SIG-M5 treated with dmso at 0.1 percent for 504 hours (cell line): Measurements from ENCODE around the gene DNAH17.

Experiments
- DNase-seq: peaks from one replicate; lab custom pipeline; 2025; ENCODE audit not compliant: unreplicated experiment; lab: John Stamatoyannopoulos, UW

DNAH17 gene

DNA sequence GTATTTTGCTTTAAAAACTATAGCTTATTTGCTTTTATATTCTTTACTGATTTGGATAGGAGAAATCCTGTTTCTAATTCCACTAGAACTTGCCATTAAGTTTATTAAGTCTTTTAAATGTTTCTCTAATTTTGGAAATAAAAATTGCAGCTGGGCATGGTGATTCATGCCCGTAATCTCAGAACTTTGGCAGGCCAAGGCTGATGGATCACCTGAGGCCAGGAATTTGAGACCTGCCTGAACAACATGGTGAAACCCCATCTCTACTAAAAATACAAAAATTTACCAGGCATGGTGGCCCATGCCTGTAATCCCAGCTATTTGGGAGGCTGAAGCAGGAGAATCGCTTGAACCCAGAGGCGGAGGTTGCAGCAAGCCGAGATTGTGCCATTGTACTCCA is 30.7 kb downstream of the DNAH17 start:
- DNase-seq = no peak

DNA sequence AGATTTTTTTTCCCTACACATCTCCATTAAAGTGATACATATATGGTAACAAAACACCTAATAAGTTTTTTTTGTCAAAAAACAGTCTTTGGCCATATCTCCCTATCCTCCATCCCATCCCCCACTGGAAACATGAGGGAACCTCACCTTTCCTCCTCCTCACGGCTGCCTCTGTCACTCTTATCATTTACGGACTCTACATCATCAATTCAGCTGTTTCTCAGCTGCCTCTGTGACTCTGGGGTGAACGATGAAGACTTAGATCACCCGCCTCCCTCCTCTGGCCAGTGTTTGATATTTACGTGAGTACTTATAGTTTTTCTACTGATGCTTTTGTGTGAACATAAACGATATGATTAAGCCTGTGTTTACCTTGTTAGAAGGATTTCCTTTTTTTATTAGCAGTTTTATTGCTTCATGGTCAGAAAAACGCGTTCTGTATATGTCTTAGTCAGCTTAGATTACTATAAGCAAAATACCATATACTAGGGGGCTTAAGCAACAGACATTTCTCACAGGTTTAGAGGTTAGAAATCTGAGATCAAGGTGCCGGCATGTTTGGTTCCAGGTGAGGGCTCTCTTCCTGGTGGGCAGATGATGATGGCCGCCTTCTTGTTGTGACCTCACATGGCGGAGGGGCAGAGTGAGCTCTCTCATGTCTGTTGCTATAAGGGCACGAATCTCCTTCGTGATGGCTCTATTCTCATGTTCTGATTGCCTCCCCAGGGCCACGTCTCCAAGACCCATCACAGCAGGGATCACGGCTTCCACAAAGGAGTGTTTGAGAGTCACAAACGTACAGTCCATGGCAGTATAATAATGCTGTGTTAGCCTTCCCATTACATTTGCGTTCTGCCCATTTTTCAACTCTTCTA is 32.1 kb downstream of the DNAH17 start:
- DNase-seq = no peak

DNA sequence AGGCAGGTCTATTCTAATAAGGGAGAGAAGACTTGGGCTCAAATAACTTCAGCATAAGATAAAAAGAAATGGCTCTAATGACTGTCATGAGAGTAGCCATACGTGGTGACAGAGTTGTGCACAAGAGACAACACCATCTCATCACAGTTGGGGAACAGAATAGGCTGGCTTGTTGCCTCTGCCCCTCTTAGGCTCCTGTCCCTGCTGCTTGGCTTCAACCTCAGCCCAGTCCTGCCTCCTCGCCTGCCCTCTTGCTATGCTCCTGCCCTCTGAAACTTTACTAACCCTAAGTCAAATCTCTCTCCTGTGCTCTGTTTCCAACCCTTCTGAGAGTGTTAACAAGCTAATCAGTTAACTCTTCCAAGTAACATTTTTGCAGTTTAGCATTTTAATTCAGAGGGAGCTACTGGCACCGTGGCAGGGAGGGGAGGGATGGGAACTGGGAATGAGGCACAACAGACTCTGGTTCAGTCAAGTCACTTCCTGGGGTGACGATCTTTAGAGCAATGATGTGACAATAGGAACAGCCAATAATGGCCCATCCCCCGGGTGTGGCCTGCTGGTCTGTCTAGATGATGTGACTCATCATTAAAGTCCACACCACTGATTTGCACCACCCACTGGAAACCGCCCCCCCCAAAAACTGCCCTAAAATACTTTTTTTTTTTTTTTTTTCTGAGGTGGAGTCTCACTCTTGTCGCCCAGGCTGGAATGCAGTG is 35.5 kb downstream of the DNAH17 start:
- peak; percentile 15 for DNase-seq

DNA sequence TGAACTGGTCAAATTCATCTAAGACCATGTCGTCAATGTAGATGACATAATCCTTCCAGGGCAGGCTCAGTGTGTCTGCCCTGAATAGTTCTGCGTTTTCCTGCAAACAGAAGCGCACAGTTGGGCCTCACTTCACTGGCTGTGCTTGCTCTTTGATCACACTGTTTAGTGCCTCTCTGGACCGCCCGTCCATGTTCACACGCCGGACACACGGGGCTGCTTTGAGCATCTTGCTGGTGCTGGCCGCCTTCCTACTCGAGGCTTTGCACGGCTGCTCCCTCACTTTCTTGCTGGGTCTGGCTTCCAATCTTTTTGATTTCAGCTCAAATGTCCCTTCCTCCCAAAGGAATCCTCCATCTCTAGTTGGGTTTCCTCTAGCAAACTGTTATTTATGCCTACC is 37.4 kb downstream of the DNAH17 start:
- no peak for DNase-seq

DNA sequence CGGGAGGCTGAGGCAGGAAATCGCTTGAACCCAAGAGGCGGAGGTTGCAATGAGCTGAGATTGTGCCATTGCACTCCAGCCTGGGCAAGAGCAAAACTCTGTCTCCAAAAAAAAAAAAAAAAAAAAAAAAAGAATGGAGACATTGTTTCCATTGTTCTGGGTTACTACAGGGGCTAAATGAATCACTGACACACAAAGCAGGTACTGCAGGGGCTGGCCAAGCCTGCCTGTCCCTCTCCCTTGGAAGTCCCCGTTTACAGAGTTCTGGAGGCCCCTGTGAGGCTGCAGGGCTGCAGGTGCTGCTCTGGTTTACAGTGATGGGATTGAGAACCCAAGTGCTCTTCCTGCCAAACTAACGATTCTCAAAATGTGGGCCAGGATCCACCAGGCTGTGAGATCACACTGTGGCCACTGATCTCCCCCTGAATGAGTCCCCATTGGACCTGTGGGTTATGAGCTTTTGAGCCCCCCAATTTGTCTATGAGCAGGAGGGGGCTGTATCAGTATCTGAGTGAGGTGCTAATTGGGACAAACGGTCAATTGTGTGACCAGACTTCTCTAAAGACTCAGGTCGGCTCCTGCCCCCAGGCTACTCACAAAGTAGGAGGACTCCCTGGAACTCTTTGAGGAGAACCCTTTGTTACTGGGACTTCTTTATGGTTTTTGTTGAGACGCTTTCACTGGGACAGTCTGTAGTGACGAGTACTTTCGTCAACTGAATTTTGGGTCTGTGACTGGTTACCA is 39.0 kb downstream of the DNAH17 start:
- DNase-seq = no peak

DNA sequence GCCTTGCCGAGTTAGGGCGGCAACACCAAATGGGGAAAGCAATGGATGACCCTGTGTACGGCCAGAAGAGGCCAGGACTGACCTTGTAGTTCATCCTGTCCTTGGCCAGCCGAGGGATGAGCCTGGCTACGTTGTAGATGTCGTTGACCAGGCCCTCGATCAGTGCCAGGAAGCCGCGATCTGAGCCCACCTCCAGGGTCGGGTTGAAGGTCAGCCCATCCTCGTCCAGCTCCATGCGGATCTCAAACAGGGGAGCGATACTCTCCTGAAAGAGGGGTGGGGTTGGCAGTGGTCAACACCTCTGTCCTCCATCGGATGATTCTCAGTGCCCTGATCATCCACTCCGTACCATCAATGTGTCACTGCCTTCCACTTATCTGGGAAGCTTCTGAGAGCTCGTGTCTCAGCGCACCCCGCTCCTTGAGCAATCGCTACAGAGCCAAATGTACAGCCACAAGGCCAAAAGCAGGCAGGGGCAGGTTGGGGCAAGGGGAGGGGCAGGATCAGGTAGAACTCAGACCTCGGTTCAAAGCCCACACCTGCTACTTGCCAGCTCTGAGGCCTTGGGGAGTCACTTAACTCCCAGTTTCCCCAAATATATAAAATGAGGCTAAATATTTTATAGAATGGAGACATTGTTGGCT is 39.9 kb downstream of the DNAH17 start:
- no peak for DNase-seq

DNA sequence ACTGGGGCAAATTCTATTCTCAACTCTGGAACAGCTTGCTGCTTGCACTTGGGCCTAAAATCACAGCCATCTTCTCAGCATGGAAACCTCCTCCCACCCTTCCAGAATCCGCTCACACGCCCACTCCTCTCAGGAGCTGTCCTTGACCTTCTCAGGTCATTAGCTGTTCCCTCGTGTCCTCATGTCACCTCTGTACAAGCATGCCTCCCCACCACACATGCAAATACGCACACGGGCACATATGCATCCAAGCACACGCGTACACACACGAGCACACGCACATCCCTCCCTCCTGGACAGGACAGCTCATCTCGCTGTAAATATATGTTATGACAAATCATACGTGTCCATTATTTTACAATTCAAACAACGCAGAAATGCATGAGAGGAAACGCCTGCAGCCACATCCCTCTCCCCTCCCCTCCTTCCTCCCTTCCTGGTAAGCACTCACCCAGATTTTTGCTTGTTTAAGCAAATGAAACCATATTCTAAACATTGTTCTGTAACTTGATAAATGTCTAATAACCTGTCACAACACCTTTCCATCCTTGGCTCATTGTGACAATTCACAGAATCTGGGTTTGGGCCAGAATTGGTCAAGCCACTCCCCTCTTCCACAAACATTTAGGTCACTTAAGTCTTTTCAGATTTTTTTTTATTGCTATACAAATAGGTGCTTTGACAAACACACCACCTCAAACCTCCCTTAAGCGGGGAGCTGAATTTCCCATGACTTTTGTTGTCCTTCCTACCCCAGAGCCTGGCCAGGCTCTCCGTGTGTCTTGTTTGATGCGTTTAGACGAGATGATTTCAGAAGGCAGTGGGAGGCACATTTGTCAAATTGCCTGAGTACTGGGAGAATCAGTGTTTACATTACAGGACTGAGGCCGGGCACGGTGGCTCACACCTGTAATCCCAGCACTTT is 41.7 kb downstream of the DNAH17 start:
- DNase-seq = peak; percentile 20

DNA sequence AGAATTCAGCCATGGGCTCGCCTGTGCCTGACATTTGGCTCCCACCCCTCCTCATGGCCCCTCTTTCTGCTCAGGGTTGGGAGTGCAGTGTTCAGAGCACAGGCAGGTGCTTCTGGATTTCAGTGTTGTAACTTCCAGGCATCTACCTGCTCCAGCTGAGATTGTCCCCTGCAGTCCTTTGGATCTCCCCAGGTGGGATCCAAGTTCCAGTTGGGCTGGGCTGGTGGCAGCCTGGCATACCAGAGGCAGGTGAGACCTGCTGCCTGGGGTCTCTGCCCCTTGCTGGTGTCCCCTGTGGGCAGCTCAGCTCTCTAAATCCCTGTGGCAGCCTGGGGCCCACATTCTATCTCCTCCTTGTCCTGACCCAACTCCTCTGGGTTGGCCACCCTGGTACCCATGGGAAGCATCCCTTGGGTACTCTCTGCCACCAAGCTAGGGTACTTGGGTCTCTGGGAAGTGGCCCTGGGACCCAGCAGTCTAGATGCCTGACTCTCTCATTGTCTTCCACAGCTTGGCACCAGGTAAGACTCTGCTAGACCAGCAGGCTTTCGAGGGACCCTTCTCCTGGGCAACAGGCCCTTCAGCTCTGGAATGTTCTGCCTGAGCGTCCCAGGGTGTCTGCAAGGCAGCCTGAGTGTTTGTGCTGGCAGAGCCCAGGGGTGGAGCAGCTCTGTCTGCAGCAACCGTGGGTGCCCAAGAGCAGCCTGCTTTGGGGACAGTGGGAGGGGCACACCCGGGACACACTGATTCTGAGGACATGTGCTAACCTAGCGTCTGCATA is 42.5 kb downstream of the DNAH17 start:
- DNase-seq = no peak

DNA sequence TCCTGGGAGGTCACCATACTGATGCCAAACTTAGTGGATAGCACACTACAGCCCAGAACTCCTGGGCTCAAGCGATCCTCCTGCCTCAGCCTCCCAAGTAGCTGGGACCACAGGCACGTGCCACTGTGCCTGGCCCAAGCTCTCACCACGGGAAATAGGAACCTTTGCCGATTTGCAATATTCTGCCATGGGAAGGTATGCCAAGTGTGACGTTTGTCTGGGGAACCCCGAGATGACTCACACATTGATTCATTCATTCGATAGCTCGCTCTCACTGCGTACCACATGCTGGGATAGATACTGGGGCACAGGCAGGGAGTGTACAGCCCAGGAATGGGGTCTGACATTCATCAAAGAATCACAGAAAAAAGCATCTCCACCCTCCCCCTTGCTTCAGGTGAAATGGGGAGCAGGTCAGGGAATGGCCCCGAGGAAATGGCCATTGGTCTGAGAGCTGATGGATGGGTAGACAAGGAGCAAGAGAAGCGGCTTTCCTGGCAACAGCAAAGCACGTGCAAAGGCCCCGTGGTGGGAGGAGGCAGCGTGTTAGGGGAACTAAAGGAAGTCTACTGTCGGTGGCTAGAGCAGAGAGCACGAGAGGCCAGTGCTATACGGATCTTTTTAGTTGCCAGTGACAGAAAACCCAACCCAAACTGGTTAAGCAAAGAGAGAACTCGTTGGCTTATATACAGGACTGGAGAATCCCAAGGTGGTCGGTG is 44.1 kb downstream of the DNAH17 start:
- DNase-seq = no peak

DNA sequence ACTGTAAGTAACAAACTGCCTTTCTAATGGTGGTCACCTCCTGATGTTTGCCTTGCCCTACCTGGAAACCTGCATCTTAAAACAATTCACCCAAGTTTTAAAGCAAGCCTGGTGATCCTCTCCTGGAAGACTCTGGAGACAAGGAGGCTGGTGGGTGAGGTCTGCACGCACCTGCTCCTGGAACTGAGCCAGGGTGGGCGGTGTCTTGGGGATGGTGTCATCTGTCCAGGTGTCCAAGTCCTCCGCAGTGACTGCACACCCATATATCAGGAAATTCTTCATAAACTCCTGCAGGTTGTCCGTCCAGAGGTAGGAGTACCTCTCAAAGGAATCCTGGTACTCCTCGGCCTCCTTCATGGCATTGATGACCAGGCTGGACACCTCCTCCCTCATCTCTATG is 44.9 kb downstream of the DNAH17 start:
- no peak for DNase-seq

DNA sequence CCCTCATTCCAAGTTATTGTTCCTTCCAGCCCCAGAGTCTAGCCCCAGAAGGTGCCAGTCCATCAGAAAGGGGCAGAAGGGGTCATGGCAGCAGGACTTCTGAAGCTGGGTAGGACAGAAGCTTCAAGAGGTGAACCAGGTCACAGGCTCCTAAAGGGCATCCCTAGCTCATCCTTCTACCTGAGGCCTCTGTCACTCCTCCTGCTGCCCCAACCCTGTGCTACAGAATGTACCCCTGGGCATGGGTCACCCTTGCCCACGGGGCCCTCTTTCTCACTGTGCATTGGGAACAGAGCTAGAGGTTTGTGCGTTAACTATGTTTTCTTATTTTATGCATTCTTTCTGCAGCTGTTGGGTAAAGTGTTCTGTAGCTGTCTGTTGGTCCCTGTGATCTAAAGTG is 46.5 kb downstream of the DNAH17 start:
- no peak for DNase-seq

DNA sequence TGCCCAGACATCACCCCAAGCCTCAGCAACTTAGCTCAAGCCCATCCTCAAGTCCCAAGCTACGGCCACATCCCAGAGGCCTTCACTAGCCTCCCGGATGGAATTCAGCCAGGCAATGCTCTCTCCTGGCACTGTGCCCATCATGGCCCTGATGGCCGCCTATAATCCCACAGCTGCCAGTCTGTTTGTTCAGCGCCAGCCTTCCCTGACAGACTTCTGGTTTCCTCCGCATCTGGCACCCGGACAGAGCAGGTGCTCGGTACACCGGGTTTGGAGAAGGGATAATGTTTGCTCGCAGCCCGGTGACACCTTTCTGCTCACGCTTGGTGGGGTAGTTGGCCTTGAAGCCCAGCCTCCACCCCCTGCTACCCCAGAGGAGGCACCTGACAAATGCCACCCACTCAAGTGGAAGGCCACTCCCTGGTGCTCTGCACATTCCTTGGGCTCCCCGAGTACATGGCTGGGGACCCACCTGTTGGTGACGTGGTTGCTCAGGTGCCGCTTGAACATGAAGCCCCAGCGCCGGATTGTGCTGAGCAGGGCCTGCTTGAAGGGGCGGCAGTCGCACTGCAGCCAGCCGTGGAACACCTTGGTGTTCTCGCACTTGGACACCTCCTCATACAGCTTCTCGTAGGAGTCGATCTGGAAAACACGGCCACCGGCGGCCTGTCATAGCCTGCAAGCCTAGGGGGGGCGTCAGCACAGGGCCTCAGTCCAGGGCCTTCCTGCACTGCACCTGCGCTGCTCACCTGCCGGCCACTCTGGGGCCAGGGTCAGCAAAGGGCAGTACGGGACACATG is 47.1 kb downstream of the DNAH17 start:
- no peak for DNase-seq

DNA sequence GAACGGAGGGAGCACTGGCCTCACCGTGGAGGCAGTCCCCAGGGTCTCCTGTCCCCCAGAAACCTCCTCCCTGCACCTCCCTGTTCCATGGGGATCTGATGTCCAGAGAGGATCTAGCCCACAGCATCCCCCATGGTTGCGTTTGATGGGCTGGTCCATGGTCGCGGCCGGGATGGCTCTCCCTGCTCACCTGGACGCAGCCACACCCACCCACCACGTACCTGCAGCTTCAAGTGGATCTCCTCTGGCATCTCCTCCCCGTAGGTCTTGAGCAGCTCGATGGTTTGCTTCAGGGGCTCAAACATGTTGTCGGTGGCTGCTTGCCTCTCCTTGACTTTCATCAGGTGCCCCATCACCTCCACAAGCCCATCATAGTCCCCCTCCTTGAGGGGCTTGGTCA is 47.9 kb downstream of the DNAH17 start:
- no peak for DNase-seq

DNA sequence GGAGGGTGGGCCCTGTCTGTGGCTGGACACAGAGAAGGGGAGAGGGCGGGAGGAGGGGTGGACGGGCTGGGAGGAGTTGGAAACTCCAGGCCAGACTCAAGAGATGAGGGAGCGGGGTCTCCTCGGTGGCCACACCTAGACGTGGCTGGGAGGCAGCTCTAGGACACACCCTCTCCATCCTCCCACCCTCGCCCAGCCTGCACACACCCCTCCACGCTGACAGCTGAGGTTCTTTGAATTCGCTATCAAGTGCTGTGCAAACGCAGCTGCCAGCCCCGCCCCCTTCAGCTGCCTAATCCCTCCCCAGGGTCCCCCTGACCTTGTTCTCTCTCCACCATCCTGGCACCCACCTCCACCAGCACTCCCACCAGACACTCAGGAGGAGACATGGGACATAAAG is 48.7 kb downstream of the DNAH17 start:
- DNase-seq = no peak

DNA sequence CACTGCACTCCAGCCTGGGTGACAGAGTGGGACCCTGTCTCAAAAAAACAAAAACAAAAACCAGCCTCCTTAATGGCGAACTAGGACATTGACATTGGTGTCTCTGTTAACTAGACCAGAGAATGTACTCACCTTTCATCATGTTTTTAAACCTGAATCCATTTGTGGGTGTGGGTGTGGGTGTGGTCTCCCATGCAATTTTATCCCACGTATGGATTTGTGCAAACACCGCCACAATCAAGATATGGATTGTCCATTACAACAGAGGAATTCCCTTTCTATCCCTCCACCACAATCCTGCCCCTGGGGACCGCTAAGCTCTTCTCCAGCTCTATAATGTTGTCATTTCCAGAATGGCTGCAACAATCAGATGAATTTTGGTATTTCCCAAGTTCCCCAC is 49.9 kb downstream of the DNAH17 start:
- DNase-seq = no peak

DNA sequence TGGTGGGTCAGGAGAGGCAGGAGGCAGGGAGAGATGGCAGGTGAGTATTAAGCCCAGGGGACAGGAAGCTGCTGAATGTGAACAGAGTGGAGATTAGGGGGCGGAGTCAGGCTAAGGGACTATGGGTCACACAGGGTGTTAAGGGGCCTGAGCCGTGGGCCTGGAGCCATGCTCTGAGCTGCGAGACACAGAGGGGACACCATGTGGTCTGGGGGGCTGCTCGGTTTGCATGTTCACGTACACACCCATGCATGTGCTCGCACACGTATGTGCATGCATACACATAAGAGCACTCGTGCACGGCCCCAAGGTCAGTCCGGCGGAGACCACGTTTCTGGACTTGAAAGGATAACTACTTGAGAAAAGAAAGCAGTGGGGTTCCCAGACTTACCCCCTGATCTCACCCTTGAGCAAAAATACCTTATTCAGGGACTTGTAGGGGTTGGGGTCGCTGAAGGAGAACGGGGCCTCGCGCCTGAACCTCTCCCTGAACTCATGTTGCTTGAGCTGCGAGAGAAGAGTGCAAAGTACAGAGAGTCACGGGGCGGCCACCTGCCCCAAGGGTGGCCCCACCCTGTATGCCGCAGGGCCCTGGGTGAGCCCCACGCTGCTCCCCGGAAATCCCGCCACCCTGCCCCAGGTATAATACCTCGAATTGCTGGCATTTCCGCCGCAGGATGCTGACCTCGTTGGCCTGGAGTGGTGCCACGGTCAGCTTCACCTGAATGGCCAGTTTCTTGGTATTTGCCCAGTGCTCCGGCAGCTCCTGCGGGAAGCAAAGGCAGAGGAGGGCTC is 50.8 kb downstream of the DNAH17 start:
- no peak for DNase-seq

DNA sequence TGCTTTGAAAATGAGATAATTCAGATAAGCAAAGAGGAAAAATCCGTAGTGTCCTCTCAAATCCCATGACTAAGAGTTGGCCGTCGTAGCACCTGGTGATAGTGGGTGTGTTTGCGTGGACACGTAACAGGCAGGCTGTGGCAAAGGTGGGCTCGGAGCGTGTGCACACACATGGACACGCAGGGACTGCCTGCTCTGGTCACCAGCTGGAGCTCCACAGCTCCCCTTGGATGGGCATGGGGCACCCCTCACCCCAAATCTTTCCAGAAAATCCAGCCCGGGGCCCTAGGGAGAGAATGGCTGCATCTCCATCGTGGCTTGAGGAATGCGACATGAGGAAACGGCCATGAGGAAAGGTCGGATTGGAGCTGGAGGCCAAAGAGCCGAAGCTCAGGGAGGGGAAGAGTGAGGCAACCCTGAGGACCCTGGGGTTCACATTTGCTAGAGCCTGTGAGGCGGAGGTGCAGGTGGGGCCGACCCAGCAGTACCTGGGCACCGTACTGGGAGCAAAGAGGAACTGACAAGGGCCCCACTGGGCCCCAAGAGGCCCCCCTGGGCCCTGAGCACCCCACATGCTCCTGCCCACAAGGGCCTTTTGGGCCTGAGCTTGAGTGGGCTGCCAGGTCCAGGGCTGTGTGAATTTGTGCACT is 51.6 kb downstream of the DNAH17 start:
- DNase-seq = no peak
